Activated gamma-delta T cell treated with anti-CD3 and anti-CD28 coated beads, Interleukin-2, amount 50 U/mL, for 16 hours (primary cell): ENCODE data around the gene CD180.

Experiments used
- DNase-seq: peaks from one replicate; pipeline ENCODE4 v3.0.0-alpha.2; 2020; ENCODE audit warnings: low read depth

Gene CD180

GRCh38 chr5:67211926-67212325, 15.3 kb upstream of the CD180 start:
- DNase-seq = no peak

DNA sequence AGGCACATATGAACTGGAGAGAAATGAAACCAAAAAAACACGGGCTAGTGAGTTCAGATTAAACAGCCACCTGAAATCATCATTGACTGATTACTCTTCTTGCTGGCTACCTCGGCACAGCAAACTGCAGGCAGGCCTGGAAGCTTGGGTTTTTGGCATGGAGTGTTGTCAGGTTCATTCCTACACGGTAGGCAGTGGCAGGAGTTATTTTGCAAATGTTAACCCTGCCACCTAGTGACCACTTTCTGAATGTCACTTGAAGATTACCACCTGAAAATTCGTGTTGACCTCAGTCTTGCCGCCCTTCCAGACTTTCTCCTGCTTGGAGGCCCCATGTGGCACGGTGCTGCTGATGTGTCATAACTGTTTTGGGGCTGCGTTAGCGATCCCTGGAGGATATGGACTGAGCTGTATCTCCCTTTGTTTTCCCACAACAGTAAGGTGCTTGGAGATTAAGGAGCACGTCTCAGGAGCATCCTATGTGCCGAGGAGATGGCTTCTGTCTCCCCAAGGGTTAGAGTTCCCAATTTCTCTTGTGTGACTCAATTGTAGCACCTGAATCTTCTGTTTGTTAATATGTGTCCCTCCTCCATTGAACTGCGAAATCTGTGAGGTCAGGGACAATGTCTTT, 12.7 kb upstream of the CD180 start:
- DNase-seq = peak; percentile 39

DNA sequence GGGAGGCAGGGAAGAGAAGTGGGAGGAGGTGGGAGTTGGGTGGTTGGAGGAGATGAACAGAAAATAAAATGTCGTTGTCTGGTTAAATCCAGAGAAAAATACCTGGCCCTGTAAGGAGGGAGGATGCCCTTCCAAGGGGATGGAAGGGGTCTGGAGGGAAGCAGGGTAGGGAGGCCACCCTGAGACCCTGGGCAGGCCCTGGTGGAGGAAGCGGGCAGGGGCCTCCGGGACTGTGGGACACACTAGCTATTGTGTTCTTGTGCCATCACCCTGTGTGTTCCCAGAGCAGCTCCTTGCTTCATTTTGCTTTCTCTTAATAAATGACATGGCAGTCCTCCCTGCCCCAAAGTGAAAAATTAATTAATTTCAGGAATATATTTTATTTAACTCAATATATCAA, 11.8 kb upstream of the CD180 start:
- DNase-seq = no peak

DNA sequence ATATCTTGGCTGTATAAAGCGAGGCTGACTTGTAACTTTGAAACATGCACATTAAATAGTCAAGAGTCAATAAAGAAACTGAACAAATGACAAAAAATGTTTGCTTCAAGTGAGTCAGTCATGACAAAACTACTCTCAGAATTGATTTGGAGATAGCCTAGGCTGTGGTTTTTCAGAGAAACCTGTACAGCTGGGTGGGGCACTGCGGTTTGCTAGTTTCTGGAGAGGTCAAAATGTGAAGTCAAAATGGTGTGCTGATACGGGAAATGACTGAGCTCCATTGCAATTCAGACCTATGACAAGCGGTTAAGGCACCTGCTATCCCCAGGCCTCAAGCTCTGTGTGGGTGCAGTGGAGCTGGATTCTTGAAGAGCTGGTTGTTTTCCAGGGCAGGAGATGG, 10.3 kb upstream of the CD180 start:
- DNase-seq = peak; percentile 46

DNA sequence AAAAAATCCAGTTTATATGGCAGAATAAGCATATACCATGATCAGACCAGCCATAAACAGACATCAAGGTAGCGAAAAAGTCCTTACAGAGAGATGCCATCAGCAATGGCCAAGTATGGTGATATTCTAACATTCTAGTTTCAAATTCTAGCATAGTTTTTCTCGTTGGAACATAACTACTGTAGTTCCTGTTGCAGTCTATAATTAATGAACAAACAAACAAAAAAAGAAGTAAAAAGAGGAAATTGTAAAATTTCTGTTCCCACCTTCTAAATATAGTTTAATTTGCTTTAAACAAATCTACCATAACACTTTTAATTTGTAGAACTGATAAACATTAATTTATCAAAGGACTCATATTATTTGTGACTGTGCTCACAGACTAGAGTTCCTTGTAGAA, 9.9 kb upstream of the CD180 start:
- DNase-seq = no peak

DNA sequence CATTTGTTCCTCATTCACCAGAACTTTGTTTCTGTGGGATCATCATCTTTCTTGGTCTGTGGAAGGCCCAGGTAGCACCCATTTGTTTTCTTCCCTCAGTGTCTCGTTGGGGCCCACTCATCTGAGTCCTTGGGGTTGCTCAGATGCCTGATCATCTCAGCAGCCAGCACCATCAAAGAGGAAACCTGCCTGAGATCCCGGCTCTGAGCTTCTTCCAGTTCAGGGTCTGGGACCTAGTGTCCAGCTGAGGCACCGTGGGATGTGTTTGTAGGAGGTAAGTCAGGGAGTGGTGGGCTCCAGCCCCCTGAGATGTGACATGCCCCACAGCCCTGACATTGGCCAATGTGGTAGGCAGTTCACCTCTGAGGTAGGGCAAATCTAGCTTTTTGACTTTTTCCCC, 9.4 kb upstream of the CD180 start:
- DNase-seq = no peak

DNA sequence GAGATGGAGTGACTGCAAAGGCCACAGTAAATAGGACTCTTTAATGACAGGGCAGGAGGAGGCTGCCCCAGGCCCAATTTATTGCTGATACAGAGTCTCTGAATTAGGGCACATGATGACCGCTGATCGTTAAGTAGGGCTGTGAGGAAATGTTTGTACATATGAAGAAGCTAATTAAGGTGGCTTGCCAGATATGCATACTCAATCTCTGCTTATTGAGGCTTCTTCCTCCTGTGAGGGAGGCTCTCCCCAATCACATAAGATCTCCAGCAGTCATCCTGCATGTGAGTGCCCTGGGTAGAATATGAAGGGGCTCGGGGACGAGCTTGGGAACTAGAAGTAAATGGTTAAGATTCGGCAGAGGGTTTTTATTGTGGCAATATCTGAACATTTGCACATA, 8.2 kb upstream of the CD180 start:
- no peak for DNase-seq

DNA sequence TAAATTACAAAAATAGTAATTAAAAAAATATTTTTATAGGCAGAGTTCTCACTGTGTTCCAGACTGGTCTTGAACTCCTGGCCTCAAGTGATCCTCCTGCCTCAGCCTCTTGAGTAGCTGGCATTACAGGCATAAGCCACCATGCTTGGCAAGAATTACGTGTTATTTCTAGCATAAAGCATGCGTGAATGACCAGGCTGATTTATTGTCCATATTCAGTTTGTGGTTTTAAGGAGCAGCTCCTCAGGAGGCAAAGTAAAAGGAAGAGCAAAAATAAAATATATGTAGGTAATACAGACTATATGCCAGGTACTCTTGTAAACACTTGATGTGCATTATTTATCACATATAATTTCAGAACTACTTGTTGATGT, 7.1 kb upstream of the CD180 start:
- DNase-seq = no peak

GRCh38 chr5:67202828-67203227, 6.2 kb upstream of the CD180 start:
- DNase-seq = no peak

GRCh38 chr5:67201897-67202549, 5.4 kb upstream of the CD180 start:
- no peak for DNase-seq

DNA sequence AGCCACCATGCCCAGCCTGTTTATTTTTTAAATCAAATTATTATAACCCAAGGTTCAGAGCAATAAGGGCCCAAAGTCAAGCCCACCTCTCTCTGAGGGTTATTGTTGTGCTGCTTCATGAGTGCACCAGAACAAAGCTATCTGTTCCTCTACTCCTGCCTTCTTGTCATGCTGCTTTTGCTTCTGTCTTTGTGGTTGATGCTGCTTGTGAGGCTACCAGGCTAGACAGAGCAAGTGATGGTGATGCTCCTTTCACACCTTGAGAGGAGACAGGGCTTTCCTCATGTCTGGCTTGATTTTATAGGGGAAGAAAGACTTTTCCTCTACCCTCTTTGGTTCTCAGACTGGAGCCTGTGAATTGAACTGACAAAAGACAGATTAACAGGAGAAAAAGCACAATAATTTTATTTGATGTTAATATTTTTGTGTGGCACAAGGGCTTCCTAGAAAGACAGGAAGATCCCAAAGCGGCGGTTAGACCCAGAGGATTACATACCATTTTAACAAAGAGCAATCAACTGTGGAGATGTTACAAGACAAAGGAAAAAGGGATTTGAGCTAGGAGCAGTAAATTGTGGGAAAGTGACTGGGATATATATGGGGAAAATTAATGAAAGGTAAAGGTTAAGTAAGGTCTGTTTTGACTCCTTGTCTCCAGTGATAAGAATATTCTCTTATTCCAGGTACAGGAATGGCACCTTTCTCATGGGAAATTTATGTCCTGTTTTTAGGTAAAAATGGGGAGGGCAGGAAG, 4.4 kb upstream of the CD180 start:
- DNase-seq = no peak

GRCh38 chr5:67199859-67200258, 3.3 kb upstream of the CD180 start:
- no peak for DNase-seq

DNA sequence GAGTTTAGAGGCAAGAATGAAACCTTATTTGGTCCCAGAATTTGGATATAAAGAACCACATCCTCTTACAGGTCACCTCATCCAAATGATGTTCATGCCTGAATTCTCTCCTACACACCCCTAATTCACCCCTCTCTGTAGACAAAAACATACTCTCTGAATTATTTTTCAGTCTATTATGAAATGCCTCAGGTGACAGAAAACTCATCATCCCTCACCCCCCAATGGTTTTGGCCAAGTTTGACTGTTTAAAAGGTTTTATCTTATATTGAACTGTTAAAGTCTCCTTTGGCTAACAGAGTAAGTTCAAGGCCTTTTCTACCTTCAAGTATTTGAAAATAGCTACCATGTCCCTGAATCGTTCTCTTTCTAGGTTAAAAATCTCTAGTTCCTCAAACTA, 2.3 kb upstream of the CD180 start:
- no peak for DNase-seq

- no peak for DNase-seq
These were observed 937 bp upstream of the CD180 start for GRCh38 chr5:67197536-67197935.

- no peak for DNase-seq
These were observed 958 bp downstream of the CD180 start for GRCh38 chr5:67195406-67196275.

GRCh38 chr5:67194166-67194565, 2.4 kb downstream of the CD180 start:
- no peak for DNase-seq

- DNase-seq = no peak
These were observed 3.2 kb downstream of the CD180 start for GRCh38 chr5:67193439-67193807.

- DNase-seq = no peak
These were observed 3.7 kb downstream of the CD180 start for GRCh38 chr5:67192719-67193438.

DNA sequence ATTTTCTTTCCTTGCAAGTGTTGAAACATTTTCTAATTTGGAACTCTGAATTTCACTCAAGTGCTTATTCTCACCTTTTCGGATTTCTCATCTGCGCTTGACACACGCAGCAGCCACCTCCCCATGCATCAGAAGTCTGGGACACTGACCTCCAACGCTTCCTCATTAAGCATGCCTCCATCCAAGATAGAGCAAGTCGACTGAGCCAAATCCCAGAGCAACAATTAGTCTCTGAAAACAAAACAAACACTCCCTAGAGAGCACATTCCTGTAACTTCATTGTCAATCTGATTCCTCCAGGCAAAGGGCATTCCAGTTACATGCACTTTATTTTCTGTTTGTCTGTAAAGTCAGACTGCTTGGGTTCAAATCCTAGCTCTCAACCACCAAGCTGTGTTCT, 5.7 kb downstream of the CD180 start:
- no peak for DNase-seq

GRCh38 chr5:67190410-67190809, 6.2 kb downstream of the CD180 start:
- no peak for DNase-seq

GRCh38 chr5:67189931-67190330, 6.7 kb downstream of the CD180 start:
- DNase-seq = no peak

- no peak for DNase-seq
These were observed 7.6 kb downstream of the CD180 start for GRCh38 chr5:67189079-67189354.
